Stimulated activated CD8-positive, alpha-beta memory T cell treated with anti-CD3 and anti-CD28 coated beads, Interleukin-7, amount 100 ng/mL, for 1 hour (primary cell): ENCODE measurements around the gene ITPKA.

Experiments used
- DNase-seq, 2 donors: peaks; one replicate each; pipeline ENCODE4 v3.0.0-alpha.2; 2020; ENCODE audit warnings: low read depth in 2 of 2

Gene ITPKA

GRCh38 chr15:41490355-41490754 lies 3.3 kb upstream of the ITPKA start:
- no peak for DNase-seq

- no peak for DNase-seq
Observed at GRCh38 chr15:41491889-41492288, 1.8 kb upstream of the ITPKA start.

- no peak for DNase-seq
Observed at GRCh38 chr15:41492597-41493204, 973 bp upstream of the ITPKA start.

GRCh38 chr15:41493902-41494189 lies 172 bp downstream of the ITPKA start:
- DNase-seq, result no peak

GRCh38 chr15:41494190-41494921 lies 682 bp downstream of the ITPKA start:
- DNase-seq, result no peak

GRCh38 chr15:41494922-41495735 lies 1.5 kb downstream of the ITPKA start:
- DNase-seq, result no peak

- DNase-seq, result no peak
Observed at GRCh38 chr15:41495736-41496599, 2.3 kb downstream of the ITPKA start.

- no peak for DNase-seq
Observed at GRCh38 chr15:41498657-41499056, 5.0 kb downstream of the ITPKA start.

- no peak for DNase-seq
Observed at GRCh38 chr15:41499109-41499851, 5.6 kb downstream of the ITPKA start.

GRCh38 chr15:41501191-41501917 lies 7.7 kb downstream of the ITPKA start:
- DNase-seq, result no peak

GRCh38 chr15:41501931-41502794 lies 8.5 kb downstream of the ITPKA start:
- no peak for DNase-seq

- DNase-seq, result no peak
Observed at GRCh38 chr15:41502795-41503668, 9.4 kb downstream of the ITPKA start.

- DNase-seq, result no peak
Observed at GRCh38 chr15:41503669-41504010, 10.0 kb downstream of the ITPKA start.

- DNase-seq, result no peak
Observed at GRCh38 chr15:41504751-41505492, 11.2 kb downstream of the ITPKA start.

GRCh38 chr15:41505776-41506175 lies 12.1 kb downstream of the ITPKA start:
- DNase-seq, result no peak

GRCh38 chr15:41506796-41507341 lies 13.2 kb downstream of the ITPKA start:
- no peak for DNase-seq

GRCh38 chr15:41507820-41508290 lies 14.2 kb downstream of the ITPKA start:
- DNase-seq, result no peak

GRCh38 chr15:41510728-41511127 lies 17.1 kb downstream of the ITPKA start:
- no peak for DNase-seq
